ENCODE data around the gene DPH7.

The DPH7 gene

DNA sequence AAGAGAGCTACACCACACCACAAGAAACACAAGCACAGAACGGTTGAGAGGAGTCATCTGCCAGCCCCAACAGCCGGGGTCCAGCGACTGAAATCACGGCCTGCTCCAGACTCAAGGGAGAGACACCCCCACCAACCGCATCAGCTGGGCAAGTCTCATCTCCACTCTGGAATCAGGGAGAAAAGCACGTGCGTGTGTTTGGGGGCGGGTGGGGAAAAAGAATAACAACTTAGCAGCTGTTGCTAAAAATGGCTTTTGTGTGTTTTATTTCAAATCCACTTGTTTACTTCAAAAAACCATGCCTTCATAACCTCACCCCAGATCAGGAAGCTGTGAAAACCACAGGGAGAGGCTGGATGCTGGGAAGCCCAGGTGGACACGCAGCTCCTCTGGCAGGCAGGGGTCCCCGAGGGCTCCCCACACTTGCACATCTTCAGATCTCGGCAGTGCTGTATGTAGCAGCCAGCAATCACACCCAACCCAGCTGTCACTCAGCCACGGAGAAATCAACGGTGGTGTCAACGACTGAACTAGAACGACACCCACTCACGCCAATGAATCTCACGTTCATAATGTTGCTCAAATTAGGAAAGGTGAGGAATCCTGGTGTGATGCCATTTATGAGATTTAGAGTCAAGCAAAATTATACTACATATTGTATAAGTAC lies 47.5 kb downstream of the DPH7 start:
- no peaks in the 10 kb centered on the region for H3K27me3 ChIP-seq
- TF ChIP-seq Cebpa-rat (IDR thresholded peaks at IDR 0.05), result no peak
- H3K4me1 ChIP-seq, result peaks cover 47 to 75% (median 64%) of the 10 kb centered on the region in 10 experiments

GRCh38 chr9:137530331-137530730 lies 48.4 kb downstream of the DPH7 start:
- peaks cover 0 to 10% (median 0%) of the 10 kb centered on the region in 11 experiments; a peak in 1 of 22 replicates for H4K20me1 ChIP-seq
- H3K36me3 ChIP-seq, result peaks cover 0 to 19% (median 0%) of the 10 kb centered on the region in 11 experiments; a peak in 9 of 22 replicates
- peaks cover 48 to 79% (median 69%) of the 10 kb centered on the region in 10 experiments for H3K4me1 ChIP-seq
- peak overlapping the region in 6 of 11 experiments; percentile 9 to 62 (median 40); a peak in 7 of 22 replicates for H3K9ac ChIP-seq
- H3K27ac ChIP-seq, result peak overlapping the region in 9 of 11 experiments; percentile 22 to 60 (median 50); a peak in 15 of 22 replicates
- H3K4me2 ChIP-seq, result peak overlapping the region; percentile 70 to 88 (median 79)
- H3K9me3 ChIP-seq (replicated peaks in 1 of 11), result peaks cover 0 to 33% (median 28%) of the 10 kb centered on the region in 11 experiments; a peak in 18 of 22 replicates
- no peak for TF ChIP-seq Cebpa-rat (IDR thresholded peaks at IDR 0.05)
- H3K4me3 ChIP-seq, result no peak overlapping the region
- H3K27me3 ChIP-seq, result no peaks in the 10 kb centered on the region

More for the DNA sequence above, 47.5 kb downstream of the DPH7 start:
- peak overlapping the region in 10 of 11 experiments; percentile 9 to 62 (median 36); a peak in 17 of 22 replicates for H3K9ac ChIP-seq
- peak overlapping the region in 9 of 11 experiments; percentile 22 to 60 (median 50); a peak in 17 of 22 replicates for H3K27ac ChIP-seq
- H3K36me3 ChIP-seq, result peaks cover 0 to 19% (median 0%) of the 10 kb centered on the region in 11 experiments; a peak in 9 of 22 replicates
- no peak overlapping the region; a peak in 1 of 20 replicates for H3K4me3 ChIP-seq
- peaks cover 3 to 42% (median 37%) of the 10 kb centered on the region in 11 experiments; a peak in 21 of 22 replicates for H3K9me3 ChIP-seq (replicated peaks in 1 of 11)
- H4K20me1 ChIP-seq, result peaks cover 0 to 10% (median 0%) of the 10 kb centered on the region in 11 experiments; a peak in 1 of 22 replicates
- peak overlapping the region; percentile 70 to 88 (median 79) for H3K4me2 ChIP-seq

GRCh38 chr9:137524981-137525317 lies 53.8 kb downstream of the DPH7 start:
- no peak for TF ChIP-seq Cebpa-rat (IDR thresholded peaks at IDR 0.05)
- H3K4me2 ChIP-seq, result peak overlapping the region; percentile 62 to 93 (median 71); a peak in 18 of 22 replicates
- H3K36me3 ChIP-seq, result peaks cover 0 to 21% (median 6%) of the 10 kb centered on the region in 11 experiments; a peak in 9 of 22 replicates
- H3K4me3 ChIP-seq, result no peak overlapping the region
- H3K27me3 ChIP-seq, result no peaks in the 10 kb centered on the region
- H4K20me1 ChIP-seq, result no peaks in the 10 kb centered on the region
- H3K27ac ChIP-seq, result no peak overlapping the region
- peaks cover 26 to 61% (median 45%) of the 10 kb centered on the region in 10 experiments for H3K4me1 ChIP-seq
- H3K9me3 ChIP-seq (replicated peaks in 1 of 11), result peaks cover 0 to 9% (median 0%) of the 10 kb centered on the region in 11 experiments; a peak in 1 of 22 replicates
- H3K9ac ChIP-seq, result no peak overlapping the region

DNA sequence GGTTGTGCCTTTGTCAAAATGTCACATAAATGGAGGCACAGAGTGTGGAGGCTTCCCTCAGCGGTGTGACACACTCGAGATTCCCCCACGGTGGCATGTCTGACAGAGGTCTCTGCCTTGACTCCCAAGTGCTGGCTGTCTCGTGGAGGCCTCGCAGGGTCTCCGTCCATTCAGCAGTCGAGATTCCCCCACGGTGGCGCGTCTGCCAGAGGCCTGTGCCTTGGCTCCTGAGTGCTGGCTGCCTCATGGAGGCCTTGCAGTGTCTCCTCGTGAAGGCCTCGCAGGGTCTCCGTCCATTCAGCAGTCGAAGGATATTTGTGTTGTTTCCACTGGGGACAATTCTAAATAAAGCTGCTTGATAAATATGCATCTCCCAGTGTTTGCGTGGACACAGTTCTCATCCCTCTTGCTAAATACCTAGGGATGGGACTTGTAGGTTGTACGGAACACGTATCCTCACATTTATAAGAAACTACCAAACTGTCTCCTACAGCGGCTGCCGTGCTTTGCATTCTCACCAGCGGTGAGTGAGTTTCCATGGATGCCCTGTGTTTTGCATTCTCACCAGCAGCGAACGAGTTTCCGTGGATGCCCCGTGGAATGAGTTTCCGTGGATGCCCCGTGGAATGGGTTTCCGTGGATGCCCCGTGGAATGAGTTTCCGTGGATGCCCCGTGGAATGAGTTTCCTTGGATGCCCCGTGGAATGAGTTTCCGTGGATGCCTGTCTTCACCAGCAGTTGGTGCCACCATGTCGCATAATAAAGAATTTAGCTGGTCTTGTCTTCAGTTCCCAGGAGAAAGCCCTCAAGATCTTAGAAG lies 54.4 kb downstream of the DPH7 start:
- Histone ChIP-seq H3K9me3 (replicated peaks in 1 of 11) (peaks cover 0 to 9% (median 0%) of the 10 kb centered on the region in 11 experiments; a peak in 1 of 22 replicates), H3K27ac (no peak overlapping the region), H3K4me3 (no peak overlapping the region), H3K4me1 (peaks cover 29 to 61% (median 43%) of the 10 kb centered on the region in 10 experiments), H4K20me1 (no peaks in the 10 kb centered on the region), H3K27me3 (no peaks in the 10 kb centered on the region), H3K9ac (no peak overlapping the region), H3K36me3 (peaks cover 0 to 26% (median 6%) of the 10 kb centered on the region in 11 experiments; a peak in 9 of 22 replicates), H3K4me2 (peak overlapping the region in 5 of 11 experiments; percentile 65 to 71 (median 68); a peak in 6 of 22 replicates)
- no peak for TF ChIP-seq Cebpa-rat (IDR thresholded peaks at IDR 0.05)

GRCh38 chr9:137522746-137523455 lies 55.8 kb downstream of the DPH7 start:
- TF ChIP-seq Cebpa-rat (IDR thresholded peaks at IDR 0.05), result no peak
- no peak overlapping the region for H3K9ac ChIP-seq
- no peak overlapping the region for H3K27ac ChIP-seq
- no peak overlapping the region for H3K4me2 ChIP-seq
- no peaks in the 10 kb centered on the region for H4K20me1 ChIP-seq
- H3K27me3 ChIP-seq, result no peaks in the 10 kb centered on the region
- no peak overlapping the region for H3K4me3 ChIP-seq
- H3K4me1 ChIP-seq, result peaks cover 26 to 53% (median 39%) of the 10 kb centered on the region in 10 experiments
- peaks cover 0 to 29% (median 6%) of the 10 kb centered on the region in 11 experiments; a peak in 9 of 22 replicates for H3K36me3 ChIP-seq
- H3K9me3 ChIP-seq (replicated peaks in 1 of 11), result peaks cover 0 to 9% (median 0%) of the 10 kb centered on the region in 11 experiments; a peak in 1 of 22 replicates

DNA sequence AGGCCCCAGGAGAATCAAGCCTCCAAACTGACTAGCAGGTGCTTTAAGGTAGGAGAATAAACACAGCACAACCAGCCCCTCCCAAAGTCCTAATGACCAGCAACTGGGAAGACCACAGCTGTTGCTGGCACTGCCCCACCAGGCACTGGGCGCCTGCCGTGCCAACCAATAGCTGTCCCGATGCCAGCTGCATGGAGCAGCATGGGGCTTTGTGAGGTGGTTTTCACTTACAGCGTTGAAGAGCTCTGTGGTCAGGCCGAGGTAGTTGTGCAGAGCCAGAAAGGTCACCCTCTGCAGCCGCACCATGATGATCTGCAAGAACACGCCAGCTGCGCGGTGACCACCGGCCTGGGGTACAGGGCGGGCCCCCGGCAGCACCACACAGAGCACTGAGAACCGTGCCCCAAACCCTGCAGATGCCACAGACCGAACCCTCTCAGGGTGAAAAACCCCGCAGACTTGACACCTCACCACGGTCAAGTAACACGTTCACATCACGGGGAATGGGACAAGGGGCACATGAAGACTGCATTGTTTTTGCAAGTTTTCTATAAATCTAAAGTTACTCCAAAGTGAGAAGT lies 57.2 kb downstream of the DPH7 start:
- H3K27me3 ChIP-seq, result no peaks in the 10 kb centered on the region
- no peak overlapping the region for H3K4me3 ChIP-seq
- no peaks in the 10 kb centered on the region for H4K20me1 ChIP-seq
- peaks cover 0 to 29% (median 6%) of the 10 kb centered on the region in 11 experiments; a peak in 9 of 22 replicates for H3K36me3 ChIP-seq
- no peak overlapping the region for H3K4me2 ChIP-seq
- peaks cover 12 to 39% (median 25%) of the 10 kb centered on the region in 10 experiments; a peak in 19 of 20 replicates for H3K4me1 ChIP-seq
- peaks cover 0 to 9% (median 0%) of the 10 kb centered on the region in 11 experiments; a peak in 1 of 22 replicates for H3K9me3 ChIP-seq (replicated peaks in 1 of 11)
- no peak for TF ChIP-seq Cebpa-rat (IDR thresholded peaks at IDR 0.05)
- no peak overlapping the region for H3K9ac ChIP-seq
- no peak overlapping the region for H3K27ac ChIP-seq

DNA sequence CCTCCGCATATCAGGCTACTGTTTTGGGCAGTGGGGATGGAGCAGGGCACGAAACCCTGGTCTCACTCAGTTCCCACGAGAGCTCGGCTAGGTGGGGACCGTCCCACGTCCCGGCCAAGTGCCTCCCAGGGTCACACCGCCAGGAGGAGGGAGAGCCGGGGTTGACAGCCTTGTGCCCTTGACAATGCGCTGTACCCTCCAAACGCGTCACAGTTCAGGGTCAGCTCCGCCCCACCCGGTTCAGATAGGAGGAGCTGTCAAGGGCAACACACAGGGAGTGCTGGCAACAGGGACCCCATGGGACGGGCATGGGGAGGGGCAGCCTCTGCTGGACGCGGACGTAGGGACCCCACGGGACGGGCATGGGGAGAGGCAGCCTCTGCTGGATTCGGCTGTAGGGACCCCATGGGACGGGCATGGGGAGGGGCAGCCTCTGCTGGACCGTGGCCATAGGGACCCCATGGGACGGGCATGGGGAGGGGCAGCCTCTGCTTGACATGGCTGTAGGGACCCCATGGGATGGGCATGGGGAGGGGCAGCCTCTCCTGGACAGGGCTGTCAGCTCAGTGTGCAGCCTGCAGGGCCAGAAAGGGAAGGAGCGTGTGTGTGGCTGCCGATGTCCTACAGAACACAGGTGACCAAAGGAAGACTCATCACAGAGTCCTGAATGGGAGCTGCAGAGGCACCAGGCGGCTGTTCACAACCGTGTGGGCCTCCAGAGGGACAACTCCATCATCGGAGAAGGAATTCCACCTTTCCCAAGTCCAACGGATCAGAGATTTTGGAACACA lies 57.9 kb downstream of the DPH7 start:
- Histone ChIP-seq H3K4me1 (peaks cover 6 to 33% (median 19%) of the 10 kb centered on the region in 10 experiments; a peak in 18 of 20 replicates), H3K4me2 (no peak overlapping the region), H4K20me1 (no peaks in the 10 kb centered on the region), H3K9ac (no peak overlapping the region), H3K4me3 (no peak overlapping the region), H3K36me3 (peaks cover 0 to 29% (median 6%) of the 10 kb centered on the region in 11 experiments; a peak in 9 of 22 replicates), H3K27ac (no peak overlapping the region), H3K9me3 (replicated peaks in 1 of 11) (peaks cover 0 to 9% (median 0%) of the 10 kb centered on the region in 11 experiments; a peak in 1 of 22 replicates), H3K27me3 (no peaks in the 10 kb centered on the region)
- TF ChIP-seq Cebpa-rat (IDR thresholded peaks at IDR 0.05), result no peak
